Kidney (tissue), 14 donors: Measurements from ENCODE around the gene INHBE. TPM values are rescaled to one million over a fixed set of nuclear protein-coding genes. Genes with fewer than 3 reads are reported as not detected.
"Not testable (repeated sequence)": the region's sequence is repeated elsewhere in the genome, so short reads cannot be mapped to it uniquely, and the experiment has no call there.

Source experiments
- DNase-seq, 5 donors: peaks; one replicate each; pipeline ENCODE4 v3.0.0-alpha.2; 2013 to 2020
- FAIRE-seq: peaks from 2 replicates; lab custom pipeline; 2012; peaks lifted over from hg19 to GRCh38; lab: Jason Lieb, UNC
- H3K27ac ChIP-seq, 2 donors: one replicate each; pipeline ENCODE4 v1.7.0; 2013; ENCODE audit warnings: low read depth in 2 of 2, low read length in 2 of 2, inconsistent platforms in 1 of 2
- H3K27me3 ChIP-seq: one replicate; pipeline ENCODE4 v1.7.1; 2013; ENCODE audit warnings: low read length, inconsistent platforms; ENCODE audit not compliant: control insufficient read depth, insufficient read depth
- H3K36me3 ChIP-seq, 3 donors: one replicate each; pipeline versions ENCODE4 v1.7.0 to v1.7.1; 2013; ENCODE audit warnings: low read length in 3 of 3, control low read depth in 1 of 3, inconsistent platforms in 1 of 3; ENCODE audit not compliant: insufficient read depth in 3 of 3, control insufficient read depth in 2 of 3
- H3K4me1 ChIP-seq, 3 donors: one replicate each; pipeline versions ENCODE4 v1.7.0 to v1.7.1; 2013; ENCODE audit warnings: low read length in 3 of 3, inconsistent platforms in 1 of 3, low read depth in 1 of 3; ENCODE audit not compliant: control insufficient read depth in 2 of 3, insufficient read depth in 2 of 3
- H3K4me3 ChIP-seq, 3 donors: one replicate each; pipeline versions ENCODE4 v1.7.0 to v1.8.1; 2013; ENCODE audit warnings: low read length in 3 of 3, control low read depth in 1 of 3, inconsistent platforms in 1 of 3
- H3K9ac ChIP-seq, 3 donors: one replicate each; pipeline versions ENCODE4 v1.7.0 to v1.7.1; 2013; ENCODE audit warnings: low read length in 3 of 3, control low read depth in 1 of 3, inconsistent platforms in 1 of 3
- H3K9me3 ChIP-seq, 3 donors: one replicate each; pipeline versions ENCODE4 v1.7.0 to v1.7.1; 2013; ENCODE audit warnings: low read length in 3 of 3, control low read depth in 1 of 3, inconsistent platforms in 1 of 3; ENCODE audit not compliant: control insufficient read depth in 2 of 3, insufficient read depth in 1 of 3
- intact Hi-C: fragments of 100-400 bp; cut with DNase I; formaldehyde crosslinking; loops from one replicate; pipeline ENCODE4 v1.11.1; 2022
- polyA plus RNA-seq: library from polyadenylated mRNA; stranded (reverse); fragments of 350-450 nt; fragmentation: Illumina TruSeq; extraction: RNeasy Lipid Tissue Mini Kit (QIAGEN cat#74804); gene quantifications from one replicate; pipeline ENCODE4 v1.2.3, GENCODE V29; 2014; ENCODE audit warnings: low read depth, low replicate concordance; ENCODE audit not compliant: insufficient read depth
- total RNA-seq: library from RNA; stranded (reverse); fragmentation: NEBNext Ultra II Directional; extraction: Animal tissue kit (Norgen Biotek cat#: 25700); gene quantifications from one replicate; pipeline ENCODE4 v1.2.1, GENCODE V29; 2021
- TF ChIP-seq, protein P1 (sequence below): IDR thresholded peaks from 3 replicates; pipeline ENCODE4 v1.5.1; 2012; ENCODE audit warnings: mild to moderate bottlenecking, moderate library complexity, borderline replicate concordance; ENCODE audit not compliant: insufficient read depth; ENCODE audit errors: extremely low read depth
- donor health status: control.
- donor health status: control.
- donor health status: control.
- donor health status: control.
- donor health status: control.
- donor health status: DM: yes; HTN: yes; CAD: no.
- donor health status: Normal renal cell carcinoma (clear cell type).

INHBE gene
- total and polyA plus RNA-seq, 2 donors from 2014 or later = 0.19 to 0.30 TPM

GRCh38 chr12:57438400-57438799 is 16.7 kb upstream of the INHBE start:
- H3K4me3 ChIP-seq = no peak overlapping the region
- peaks cover 0 to 9% (median 0%) of the 10 kb centered on the region in 3 donors for H3K4me1 ChIP-seq
- no peak overlapping the region for H3K27ac ChIP-seq
- H3K9ac ChIP-seq = no peak overlapping the region
- DNase-seq = no peak
- no peak for FAIRE-seq
- no peaks in the 10 kb centered on the region for H3K9me3 ChIP-seq
- intact Hi-C loops = no loop called here
- TF ChIP-seq, protein P1, sequence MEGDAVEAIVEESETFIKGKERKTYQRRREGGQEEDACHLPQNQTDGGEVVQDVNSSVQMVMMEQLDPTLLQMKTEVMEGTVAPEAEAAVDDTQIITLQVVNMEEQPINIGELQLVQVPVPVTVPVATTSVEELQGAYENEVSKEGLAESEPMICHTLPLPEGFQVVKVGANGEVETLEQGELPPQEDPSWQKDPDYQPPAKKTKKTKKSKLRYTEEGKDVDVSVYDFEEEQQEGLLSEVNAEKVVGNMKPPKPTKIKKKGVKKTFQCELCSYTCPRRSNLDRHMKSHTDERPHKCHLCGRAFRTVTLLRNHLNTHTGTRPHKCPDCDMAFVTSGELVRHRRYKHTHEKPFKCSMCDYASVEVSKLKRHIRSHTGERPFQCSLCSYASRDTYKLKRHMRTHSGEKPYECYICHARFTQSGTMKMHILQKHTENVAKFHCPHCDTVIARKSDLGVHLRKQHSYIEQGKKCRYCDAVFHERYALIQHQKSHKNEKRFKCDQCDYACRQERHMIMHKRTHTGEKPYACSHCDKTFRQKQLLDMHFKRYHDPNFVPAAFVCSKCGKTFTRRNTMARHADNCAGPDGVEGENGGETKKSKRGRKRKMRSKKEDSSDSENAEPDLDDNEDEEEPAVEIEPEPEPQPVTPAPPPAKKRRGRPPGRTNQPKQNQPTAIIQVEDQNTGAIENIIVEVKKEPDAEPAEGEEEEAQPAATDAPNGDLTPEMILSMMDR = no peak
- no peaks in the 10 kb centered on the region for H3K27me3 ChIP-seq
- H3K36me3 ChIP-seq = no peaks in the 10 kb centered on the region

DNA sequence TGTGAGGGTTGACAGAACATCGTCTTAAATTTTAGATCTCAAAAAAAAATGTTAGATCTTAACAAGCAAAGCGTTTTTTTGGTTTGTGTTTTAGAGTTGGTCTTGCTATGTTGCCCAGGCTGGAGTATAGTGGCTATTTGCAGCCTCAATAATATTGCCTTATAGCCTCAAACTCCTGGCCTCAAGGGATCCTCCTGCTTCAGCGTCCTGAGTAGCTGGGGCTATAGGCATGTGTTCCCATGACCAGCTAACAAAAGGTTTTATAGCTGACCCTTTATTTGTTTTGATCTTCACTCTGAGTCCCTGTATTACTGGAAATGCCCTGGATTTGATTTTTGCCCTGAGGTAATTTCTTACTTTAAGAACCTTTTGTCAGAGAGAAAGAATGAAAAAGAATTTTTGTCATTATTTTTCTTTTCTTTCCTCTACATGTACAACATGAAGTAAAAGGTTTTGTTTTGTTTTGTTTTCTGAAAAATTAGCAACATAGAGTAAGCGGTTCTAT is 15.3 kb upstream of the INHBE start:
- H3K9me3 ChIP-seq = no peaks in the 10 kb centered on the region
- no peak overlapping the region for H3K4me3 ChIP-seq
- TF ChIP-seq, protein P1 = no peak
- DNase-seq = no peak
- FAIRE-seq = no peak
- no peak overlapping the region for H3K9ac ChIP-seq
- no peaks in the 10 kb centered on the region for H3K27me3 ChIP-seq
- no peak overlapping the region for H3K27ac ChIP-seq
- intact Hi-C loops = no loop called here
- peaks cover 0 to under 1% (median 0%) of the 10 kb centered on the region in 3 donors for H3K4me1 ChIP-seq
- no peaks in the 10 kb centered on the region for H3K36me3 ChIP-seq

DNA sequence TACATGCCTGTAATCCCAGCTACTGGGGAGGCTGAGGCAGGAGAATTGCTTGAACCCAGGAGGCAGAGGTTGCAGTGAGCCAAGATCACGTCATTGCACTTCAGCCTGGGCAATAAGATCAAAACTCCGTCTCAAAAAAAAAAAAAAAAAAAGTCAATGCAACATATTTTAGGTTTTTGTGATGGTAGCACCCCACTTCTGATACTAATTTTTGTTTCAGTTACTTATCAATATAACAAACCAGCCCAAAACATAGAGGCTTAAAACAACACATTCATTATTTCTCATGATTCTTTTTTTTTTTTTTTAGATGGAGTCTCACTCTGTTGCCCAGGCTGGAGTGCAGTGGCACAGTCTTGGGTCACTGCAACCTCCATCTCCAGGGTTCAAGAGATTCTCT is 13.7 kb upstream of the INHBE start:
- H3K27ac ChIP-seq, H3K36me3 ChIP-seq, intact Hi-C loops, FAIRE-seq, DNase-seq, H3K9ac ChIP-seq, H3K4me1 ChIP-seq, H3K27me3 ChIP-seq, H3K4me3 ChIP-seq, H3K9me3 ChIP-seq: not testable (repeated sequence)

DNA sequence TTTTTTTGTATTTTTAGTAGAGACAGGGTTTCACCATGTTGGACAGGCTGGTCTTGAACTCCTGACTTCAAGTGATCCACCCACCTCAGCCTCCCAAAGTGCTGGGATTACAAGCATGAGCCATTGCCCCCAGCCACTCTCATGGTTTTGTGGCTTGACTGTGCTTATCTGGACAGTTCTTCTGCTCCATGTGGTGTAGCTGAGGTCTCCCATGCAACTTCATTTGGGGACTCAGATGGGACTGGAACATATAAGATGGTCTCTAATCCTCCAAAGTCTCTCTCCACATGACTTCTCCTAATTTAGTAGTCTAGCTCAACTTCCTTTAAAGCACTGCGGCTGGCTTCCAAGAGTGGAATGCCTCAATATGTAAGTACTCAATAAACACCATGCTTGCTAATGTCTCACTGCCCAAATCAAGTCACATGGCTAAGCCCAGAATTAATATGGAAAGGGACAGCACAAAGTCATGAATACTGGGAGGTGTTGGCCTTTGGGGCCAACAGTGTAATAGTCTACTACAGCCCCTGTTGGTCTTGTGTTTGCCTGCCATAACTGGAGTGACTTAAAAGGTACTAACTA is 13.2 kb upstream of the INHBE start:
- no peaks in the 10 kb centered on the region for H3K36me3 ChIP-seq
- no peak for FAIRE-seq

DNA sequence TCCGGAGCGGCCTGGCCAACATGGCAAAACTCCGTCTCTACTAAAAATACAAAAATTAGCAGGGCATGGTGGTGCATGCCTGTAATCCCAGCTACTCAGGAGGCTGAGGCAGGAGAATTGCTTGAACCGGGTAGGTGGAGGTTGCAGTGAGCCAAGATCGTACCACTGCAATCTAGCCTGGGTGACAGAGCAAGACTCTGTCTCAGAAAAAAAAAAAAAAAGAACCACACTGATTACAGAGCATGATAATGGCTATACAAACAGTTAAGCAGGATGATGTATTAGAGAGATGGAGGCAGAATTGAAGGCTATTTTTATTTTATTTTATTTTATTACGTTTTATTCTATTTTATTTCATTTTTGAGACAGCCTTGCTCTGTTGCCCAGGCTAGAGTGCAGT is 10.8 kb upstream of the INHBE start:
- H3K36me3 ChIP-seq, FAIRE-seq, intact Hi-C loops: not testable (repeated sequence)

More for the DNA sequence above, 13.2 kb upstream of the INHBE start:
- no peak for DNase-seq
- H3K4me3 ChIP-seq = no peak overlapping the region
- H3K9ac ChIP-seq = no peak overlapping the region
- H3K4me1 ChIP-seq = no peaks in the 10 kb centered on the region
- H3K27ac ChIP-seq = no peak overlapping the region
- intact Hi-C loops = no loop called here
- H3K27me3 ChIP-seq = no peaks in the 10 kb centered on the region
- TF ChIP-seq, protein P1 = no peak
- H3K9me3 ChIP-seq = no peaks in the 10 kb centered on the region

More for the DNA sequence above, 10.8 kb upstream of the INHBE start:
- H3K9ac ChIP-seq, H3K27me3 ChIP-seq, H3K4me3 ChIP-seq, H3K27ac ChIP-seq, H3K4me1 ChIP-seq, DNase-seq, H3K9me3 ChIP-seq: not testable (repeated sequence)
